Measurements from ENCODE around the gene CTNNA2. TPM values are rescaled to one million over a fixed set of nuclear protein-coding genes. Genes with fewer than 3 reads are reported as not detected.

Gene CTNNA2
- total and polyA plus RNA-seq, 2 of the 8 experiments (the other 6 are each of a cell fraction or from before 2014, with no cell fraction given): 3.9 to 9.0 TPM

GRCh38 chr2:80028584-80028983 is 515.7 kb downstream of the CTNNA2 start (continued):
- TF ChIP-seq CREB1 (IDR thresholded peaks at IDR 0.05): no peak
- TF ChIP-seq POLR2AphosphoS5 (IDR thresholded peaks at IDR 0.05; ENCODE audit: low read depth, low read length): no peak

Measured in H1 (cell line).